RCC 7860 (cell line): Measurements from ENCODE around the gene CDK6.
A peak's percentile ranks its signal among the peaks of the same experiment; 100 is the strongest.

Experiments used
- DNase-seq: peaks from one replicate; pipeline ENCODE4 v3.0.0-alpha.2; 2015; ENCODE audit warnings: low spot score
- FAIRE-seq: peaks from 2 replicates; lab custom pipeline; 2012; peaks lifted over from hg19 to GRCh38; lab: Jason Lieb, UNC

CDK6 gene

GRCh38 chr7:92655346-92655884 is 181.0 kb downstream of the CDK6 start:
- DNase-seq (no peak), FAIRE-seq (no peak)

- FAIRE-seq (no peak), DNase-seq (no peak)
Measured at GRCh38 chr7:92653136-92653535, 183.2 kb downstream of the CDK6 start.

GRCh38 chr7:92652536-92652935 is 183.8 kb downstream of the CDK6 start:
- DNase-seq: no peak
- FAIRE-seq: no peak

GRCh38 chr7:92650391-92650790 is 186.0 kb downstream of the CDK6 start:
- no peak for DNase-seq
- no peak for FAIRE-seq

DNA sequence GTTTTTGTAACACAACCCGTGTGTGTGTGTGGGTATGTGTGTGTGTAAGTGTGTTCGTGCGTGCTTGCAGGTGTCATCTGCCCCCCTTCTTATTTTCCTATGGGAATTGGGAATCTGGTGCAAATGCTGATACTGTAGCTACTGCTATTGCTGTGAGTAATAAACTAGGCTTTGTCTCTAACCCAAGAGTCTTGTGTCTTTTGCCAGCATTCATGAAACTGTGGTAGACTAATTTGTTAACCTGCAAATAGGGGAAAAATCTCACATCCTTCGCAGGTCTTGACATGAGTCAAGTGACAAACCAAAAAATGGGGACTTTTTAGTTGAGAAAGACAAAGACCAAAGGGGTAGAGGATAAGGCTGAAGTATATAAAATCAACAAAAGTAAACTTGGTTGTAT is 188.3 kb downstream of the CDK6 start:
- no peak for FAIRE-seq
- no peak for DNase-seq

DNA sequence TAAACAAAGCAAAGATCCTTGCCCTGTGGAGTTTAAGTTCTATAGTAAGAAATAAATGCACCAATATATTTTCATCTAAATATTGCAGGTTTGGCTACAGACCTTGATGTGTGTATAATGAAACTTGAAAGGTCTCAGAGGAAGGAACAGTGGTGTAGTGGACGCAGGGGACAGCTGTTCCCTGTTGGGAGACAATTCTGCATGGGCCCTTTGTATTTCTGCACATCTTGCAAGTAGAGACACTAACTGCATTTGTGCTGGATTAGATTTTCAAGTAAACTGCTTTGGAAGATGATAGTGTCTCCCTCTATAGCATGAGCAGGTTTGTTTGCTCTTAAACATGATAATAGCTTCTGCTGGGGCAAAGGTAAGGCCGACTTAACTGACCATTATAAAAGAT is 188.7 kb downstream of the CDK6 start:
- FAIRE-seq: no peak

DNA sequence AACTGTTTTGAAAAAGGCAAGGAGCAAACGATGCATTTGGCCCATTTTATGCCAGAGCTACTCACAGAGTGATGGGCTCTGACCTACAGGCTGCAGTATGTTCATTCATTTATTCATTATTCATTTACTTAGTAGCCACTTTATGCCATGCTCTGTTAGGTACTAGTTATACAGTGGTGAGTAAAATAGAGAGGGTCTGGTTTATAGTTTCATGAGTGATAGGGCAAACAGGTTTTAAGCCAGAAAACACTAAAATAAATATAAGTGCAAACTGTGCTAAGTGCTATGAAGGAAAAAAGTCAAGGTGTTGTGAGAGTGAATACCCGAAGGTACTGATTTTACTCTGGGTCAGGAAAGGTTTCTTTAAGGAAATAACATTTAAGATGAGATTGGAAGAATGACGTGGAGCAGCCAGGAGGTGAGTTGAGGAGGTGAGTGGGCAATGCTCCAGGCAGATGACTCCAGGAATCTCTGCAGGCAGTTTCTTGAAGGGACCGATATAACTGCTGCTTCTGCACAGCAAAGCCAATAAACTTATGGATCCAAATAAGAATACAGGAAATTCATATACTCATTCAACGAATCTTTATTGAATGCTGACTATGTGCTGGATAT is 189.3 kb downstream of the CDK6 start:
- FAIRE-seq (peak; percentile 96), DNase-seq (peak; percentile 81)

More for the DNA sequence above, 188.7 kb downstream of the CDK6 start:
- no peak for DNase-seq

DNA sequence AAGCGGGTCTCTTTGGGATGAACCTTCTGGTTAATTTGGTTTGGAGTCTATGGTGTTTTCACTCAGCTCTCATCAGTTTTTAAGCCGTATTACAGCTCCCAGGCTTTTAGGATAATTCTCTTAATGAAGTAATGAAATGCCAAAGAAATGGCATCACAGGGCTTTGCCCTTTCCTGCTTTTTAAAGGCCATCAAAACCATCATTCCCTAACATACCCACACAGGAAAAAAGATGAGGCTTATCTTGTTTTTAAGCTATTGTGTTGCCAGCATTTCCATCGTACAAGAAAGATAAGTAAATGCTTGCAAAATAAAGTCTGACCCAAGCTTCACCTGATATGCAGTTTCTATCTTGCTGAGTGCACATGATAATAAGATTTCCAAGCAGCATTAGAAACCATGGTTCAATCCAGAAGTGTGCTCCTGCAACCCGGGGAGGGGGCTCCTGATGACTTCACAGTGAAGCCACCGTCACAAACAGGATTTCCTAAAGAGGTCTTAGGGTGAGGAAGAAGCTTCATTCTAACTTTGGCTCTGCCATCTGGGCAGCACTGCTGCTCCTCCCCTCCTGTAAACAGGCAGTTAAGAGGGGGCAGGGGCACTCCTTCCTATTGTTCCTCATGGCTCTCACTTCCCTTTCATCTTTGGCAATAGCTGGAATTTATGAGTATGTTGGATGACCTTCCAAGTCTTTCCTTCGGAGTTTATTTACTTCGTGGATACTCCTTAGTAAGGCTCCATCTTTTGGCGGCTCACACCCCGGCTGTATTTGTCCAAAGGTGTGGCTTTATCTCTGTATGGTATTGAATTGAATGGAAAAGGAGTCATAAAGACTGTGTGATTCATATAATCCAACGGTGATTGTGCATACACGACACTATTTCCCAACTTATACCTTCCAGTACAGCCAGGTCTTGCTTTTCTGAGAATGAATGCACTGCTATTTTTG is 191.0 kb downstream of the CDK6 start:
- FAIRE-seq: peak; percentile 87

DNA sequence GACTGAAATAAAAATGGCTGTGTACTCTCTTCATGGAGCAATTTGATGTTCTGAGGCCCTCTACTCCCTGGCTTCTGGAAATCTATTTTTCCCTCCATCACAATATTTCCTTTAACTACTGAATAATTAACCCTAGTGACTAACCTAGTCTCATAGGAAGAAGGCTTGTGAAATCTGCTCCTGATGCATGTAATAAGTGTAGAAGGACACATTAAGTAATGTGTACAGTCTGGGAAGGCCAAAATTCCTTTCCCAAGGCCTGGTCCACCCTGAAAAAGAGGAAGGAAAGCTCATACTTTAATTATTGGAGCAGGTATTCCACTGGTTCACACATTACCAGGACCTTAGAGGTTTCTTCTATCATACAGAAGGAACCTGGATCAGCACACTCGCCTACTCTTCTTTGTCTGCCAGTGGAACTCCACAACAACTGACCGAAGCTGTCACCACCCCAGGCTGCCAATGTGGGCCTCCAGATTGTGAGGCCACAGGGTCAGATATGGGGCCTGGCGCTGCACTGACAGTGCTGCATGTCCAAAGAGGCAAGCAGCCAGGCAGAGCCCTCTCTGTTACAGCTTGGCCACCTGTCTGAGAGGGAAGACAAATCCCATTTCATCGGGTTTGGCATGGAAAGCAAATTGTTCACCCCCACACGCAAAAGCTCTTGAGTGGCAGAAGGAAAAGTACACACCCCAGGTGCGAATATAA is 191.8 kb downstream of the CDK6 start:
- DNase-seq (peak; percentile 83), FAIRE-seq (peak; percentile 88)

More for the DNA sequence above, 191.0 kb downstream of the CDK6 start:
- DNase-seq: peak; percentile 84

DNA sequence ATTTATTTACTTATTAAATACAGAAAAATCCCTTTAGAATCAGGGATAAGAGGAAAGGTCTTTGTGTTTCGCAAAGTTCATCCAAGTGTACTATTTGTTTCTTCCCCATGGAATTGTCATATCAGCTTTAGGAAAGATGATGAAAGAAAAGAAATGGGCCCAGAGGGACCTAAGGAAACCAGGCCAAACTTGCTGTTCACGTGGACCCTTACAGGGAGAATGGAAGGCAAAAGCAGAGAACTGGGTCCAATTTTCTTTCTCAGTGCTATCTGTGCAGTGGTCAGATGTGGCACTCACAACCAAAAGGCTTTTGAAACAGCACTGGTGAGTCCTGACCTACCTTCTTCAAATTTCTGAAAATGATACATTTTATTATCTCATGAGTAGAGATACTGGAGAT is 192.6 kb downstream of the CDK6 start:
- no peak for DNase-seq
- FAIRE-seq: peak; percentile 2

DNA sequence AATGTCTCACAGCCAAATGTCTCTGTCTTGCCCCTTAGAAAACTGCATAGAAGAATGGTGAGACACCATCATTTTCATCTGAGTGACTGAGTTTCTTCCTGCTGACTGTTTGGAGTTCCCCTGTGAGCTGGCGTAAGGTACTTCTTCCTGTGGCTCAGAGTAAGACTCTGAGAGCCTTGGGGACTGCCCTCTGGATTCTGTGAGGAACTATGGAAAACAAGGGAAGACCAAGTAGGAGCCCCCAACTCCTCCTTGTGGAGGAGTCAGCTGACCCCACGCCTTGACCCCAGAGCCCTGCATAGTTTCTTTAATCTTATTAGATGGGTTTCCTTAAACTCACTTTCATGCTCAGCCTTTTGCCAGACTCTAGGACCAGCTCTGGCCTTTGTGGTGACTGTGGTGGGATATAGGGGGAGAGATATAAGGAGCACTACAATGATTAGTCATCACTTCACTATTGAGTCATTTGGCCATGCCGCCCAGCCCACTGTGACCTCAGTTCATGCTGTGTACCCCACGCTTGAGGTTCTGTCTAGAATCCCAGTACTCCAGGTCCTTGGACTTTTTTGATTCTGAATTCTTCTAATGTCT is 194.4 kb downstream of the CDK6 start:
- DNase-seq (peak; percentile 99), FAIRE-seq (peak; percentile 98)

- FAIRE-seq (no peak), DNase-seq (no peak)
Measured at GRCh38 chr7:92639966-92640365, 196.4 kb downstream of the CDK6 start.

DNA sequence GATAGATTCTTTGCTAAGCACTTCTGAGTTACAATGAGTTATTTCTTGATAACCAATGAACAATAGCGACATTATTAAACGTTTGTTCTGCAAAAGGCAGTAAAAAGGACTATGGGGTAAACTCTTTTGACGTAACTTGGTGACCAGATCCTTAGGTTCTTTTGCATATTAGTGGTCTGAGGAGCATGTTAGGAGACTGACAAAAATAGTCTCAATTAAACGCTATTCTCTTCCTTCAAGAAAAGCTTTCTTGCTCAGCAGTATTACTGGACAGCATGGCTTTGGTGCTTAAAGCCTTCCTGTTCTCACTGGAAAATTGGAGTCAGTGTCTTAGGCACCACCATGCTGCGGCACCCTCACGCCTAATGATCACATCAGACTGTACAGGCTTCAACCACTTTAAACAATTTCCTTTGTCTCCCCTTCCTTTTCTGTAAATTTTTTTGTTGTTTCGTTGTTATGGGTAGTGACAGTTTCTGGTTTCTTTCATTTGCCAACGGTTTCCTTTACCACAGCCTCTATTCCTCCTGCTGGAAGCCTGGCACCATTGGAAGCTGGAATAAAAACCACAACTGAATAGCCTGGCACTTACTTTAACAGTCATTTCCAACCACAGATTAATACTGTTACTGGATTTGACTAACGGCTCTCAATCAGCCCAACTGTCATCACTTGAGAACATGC is 197.0 kb downstream of the CDK6 start:
- FAIRE-seq (peak; percentile 99), DNase-seq (peak; percentile 98)

DNA sequence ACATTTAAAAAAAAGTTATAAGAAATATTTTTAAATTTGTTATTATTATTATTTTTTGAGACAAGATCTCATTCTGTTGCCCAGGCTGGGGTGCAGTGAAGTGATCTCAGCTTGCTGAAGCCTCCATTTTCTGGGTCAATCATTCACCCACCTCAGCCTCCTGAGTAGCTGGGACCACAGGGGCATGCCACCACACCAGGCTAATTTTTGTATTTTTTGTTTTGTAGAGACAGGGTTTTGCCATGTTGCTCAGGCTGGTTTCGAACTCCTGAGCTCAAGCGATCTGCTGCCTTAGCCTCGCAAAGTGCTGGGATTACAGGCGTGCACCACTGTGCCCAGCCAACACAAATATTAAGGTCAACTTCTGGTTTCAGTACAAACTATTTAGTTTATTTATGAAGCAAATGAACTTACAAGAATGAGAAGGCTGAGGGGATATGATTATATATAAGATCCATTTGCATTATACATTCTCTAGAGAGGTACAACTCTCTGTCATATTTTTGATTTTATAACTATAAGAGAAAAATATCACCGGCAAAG is 200.3 kb downstream of the CDK6 start:
- DNase-seq (peak; percentile 35), FAIRE-seq (no peak)

- DNase-seq (no peak), FAIRE-seq (no peak)
Measured at GRCh38 chr7:92635538-92635937, 200.8 kb downstream of the CDK6 start.

DNA sequence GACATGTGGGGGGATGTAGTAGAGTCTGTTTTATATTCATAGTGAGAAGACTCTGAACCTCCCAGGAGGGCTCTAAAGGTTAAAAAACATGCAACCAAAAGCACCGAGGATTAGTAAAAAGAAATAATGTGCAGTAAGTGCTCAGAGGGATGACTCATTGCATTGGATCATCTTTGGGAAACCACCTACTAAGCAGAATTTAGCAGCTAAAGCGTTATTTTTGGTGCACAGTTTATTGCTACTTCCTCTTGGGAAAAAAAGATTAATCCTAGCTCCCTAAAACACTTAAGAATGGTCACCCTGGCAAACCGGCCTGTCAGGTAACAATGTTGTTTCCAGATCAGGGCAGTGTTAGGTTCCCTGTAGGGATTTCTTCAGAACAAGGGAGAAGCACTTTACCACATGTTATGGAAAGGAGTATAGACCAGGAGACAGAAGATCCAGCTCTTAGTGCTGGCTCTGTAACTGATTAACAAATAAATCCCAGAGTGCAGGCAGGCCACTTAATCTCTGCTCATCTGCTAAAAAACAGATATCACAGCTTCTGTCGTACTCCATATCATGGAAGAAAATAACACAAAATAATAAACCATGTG is 201.4 kb downstream of the CDK6 start:
- peak; percentile 99 for FAIRE-seq
- peak; percentile 95 for DNase-seq

DNA sequence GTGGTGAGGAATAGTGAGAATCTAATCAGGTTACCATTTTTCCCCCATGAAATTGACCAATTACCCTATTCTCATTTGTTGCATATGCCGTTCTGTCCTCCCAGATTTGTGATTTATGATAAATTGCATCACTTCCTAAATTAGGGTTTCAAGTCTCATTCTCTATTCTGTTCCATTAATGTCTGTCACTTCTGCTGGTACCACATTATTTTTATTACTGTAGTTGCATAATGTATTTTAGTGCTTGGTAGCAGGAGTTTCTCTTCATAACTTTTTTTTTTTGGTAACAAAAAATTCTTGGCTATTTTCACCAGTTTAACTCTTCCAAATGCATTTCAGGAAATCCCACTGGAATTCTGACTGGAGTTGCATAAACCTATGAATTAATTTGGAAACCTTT is 202.2 kb downstream of the CDK6 start:
- peak; percentile 41 for DNase-seq
- FAIRE-seq: no peak

DNA sequence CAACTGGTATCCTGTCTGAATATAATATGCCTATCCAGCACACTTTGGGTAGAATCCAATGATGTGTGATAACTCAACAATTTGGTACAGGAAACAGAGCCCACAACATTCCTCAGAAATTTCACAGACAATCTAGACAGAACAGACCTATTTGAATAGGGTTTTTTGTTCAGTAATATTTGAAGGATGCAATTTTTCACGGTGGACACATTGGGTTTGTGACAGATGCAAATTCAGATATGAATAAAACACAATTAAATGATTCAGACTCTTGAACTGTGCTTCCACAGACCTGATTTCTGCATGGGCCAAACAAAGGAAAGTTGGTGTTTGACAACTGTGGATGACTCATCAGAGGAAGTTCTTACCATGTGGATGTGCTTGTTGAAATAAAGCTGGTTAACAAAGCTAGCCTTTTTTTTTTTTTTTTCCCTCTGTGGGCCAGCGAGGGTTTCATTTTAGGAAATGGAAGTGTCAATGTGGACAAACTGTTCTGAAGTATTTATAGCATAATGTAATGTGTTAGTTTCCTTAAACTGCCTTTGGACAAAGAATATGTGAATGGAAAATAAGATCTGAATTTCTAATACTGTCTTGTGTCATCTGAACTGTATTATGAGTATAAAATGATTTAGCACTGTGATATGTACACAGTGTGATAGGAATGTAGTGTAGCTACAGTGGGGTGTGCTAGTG is 203.0 kb downstream of the CDK6 start:
- peak; percentile 97 for DNase-seq
- no peak for FAIRE-seq

- DNase-seq (no peak), FAIRE-seq (no peak)
Measured at GRCh38 chr7:92632791-92633190, 203.6 kb downstream of the CDK6 start.
